Measurements from ENCODE around the gene GATA2. TPM values are rescaled to one million over a fixed set of nuclear protein-coding genes. Genes with fewer than 3 reads are reported as not detected.

Gene GATA2
- total RNA-seq, 1 donor from 2014 or later = 0.10 TPM

- Mint-ChIP-seq H3K27me3 (ENCODE audit: low read depth) (peaks cover 40% of the 10 kb centered on the region), H3K4me3 (ENCODE audit: unreplicated experiment) (no peak overlapping the region), H3K4me1 (ENCODE audit: low read depth) (no peaks in the 10 kb centered on the region), H3K27ac (ENCODE audit: unreplicated experiment) (no peak overlapping the region), H3K36me3 (ENCODE audit: low read depth) (peaks cover 2% of the 10 kb centered on the region), H3K9me3 (ENCODE audit: low read depth) (no peaks in the 10 kb centered on the region)
- DNase-seq (ENCODE audit: low spot score) = no peak
- no peak for TF ChIP-seq CTCF (IDR thresholded peaks at IDR 0.05)
Measured at GRCh38 chr3:128461731-128462130, 31.3 kb downstream of the GATA2 start.

- Mint-ChIP-seq H3K4me3 (ENCODE audit: unreplicated experiment) (no peak overlapping the region), H3K27ac (ENCODE audit: unreplicated experiment) (no peak overlapping the region), H3K36me3 (ENCODE audit: low read depth) (no peaks in the 10 kb centered on the region), H3K4me1 (ENCODE audit: low read depth) (no peaks in the 10 kb centered on the region), H3K27me3 (ENCODE audit: low read depth) (peaks cover 37% of the 10 kb centered on the region), H3K9me3 (ENCODE audit: low read depth) (no peaks in the 10 kb centered on the region)
- peak; percentile 69 for DNase-seq (ENCODE audit: low spot score)
- TF ChIP-seq CTCF (IDR thresholded peaks at IDR 0.05) = no peak
Measured at GRCh38 chr3:128459461-128459820, 33.6 kb downstream of the GATA2 start.

- no peak for DNase-seq (ENCODE audit: low spot score)
- TF ChIP-seq CTCF (IDR thresholded peaks at IDR 0.05) = no peak
- H3K4me1 Mint-ChIP-seq (ENCODE audit: low read depth) = no peaks in the 10 kb centered on the region
- no peak overlapping the region for H3K27ac Mint-ChIP-seq (ENCODE audit: unreplicated experiment)
- no peak overlapping the region for H3K4me3 Mint-ChIP-seq (ENCODE audit: unreplicated experiment)
- H3K27me3 Mint-ChIP-seq (ENCODE audit: low read depth) = peaks cover 38% of the 10 kb centered on the region
- H3K9me3 Mint-ChIP-seq (ENCODE audit: low read depth) = no peaks in the 10 kb centered on the region
- H3K36me3 Mint-ChIP-seq (ENCODE audit: low read depth) = no peaks in the 10 kb centered on the region
Measured at GRCh38 chr3:128458746-128459460, 34.1 kb downstream of the GATA2 start.

GRCh38 chr3:128457937-128458336 is 35.1 kb downstream of the GATA2 start:
- Mint-ChIP-seq H3K27ac (ENCODE audit: unreplicated experiment) (no peak overlapping the region), H3K4me3 (ENCODE audit: unreplicated experiment) (no peak overlapping the region), H3K9me3 (ENCODE audit: low read depth) (no peaks in the 10 kb centered on the region), H3K27me3 (ENCODE audit: low read depth) (peaks cover 41% of the 10 kb centered on the region), H3K4me1 (ENCODE audit: low read depth) (no peaks in the 10 kb centered on the region), H3K36me3 (ENCODE audit: low read depth) (no peaks in the 10 kb centered on the region)
- DNase-seq (ENCODE audit: low spot score) = peak; percentile 78
- TF ChIP-seq CTCF (IDR thresholded peaks at IDR 0.05) = no peak

- no peaks in the 10 kb centered on the region for H3K36me3 Mint-ChIP-seq (ENCODE audit: low read depth)
- no peaks in the 10 kb centered on the region for H3K4me1 Mint-ChIP-seq (ENCODE audit: low read depth)
- peaks cover 45% of the 10 kb centered on the region for H3K27me3 Mint-ChIP-seq (ENCODE audit: low read depth)
- TF ChIP-seq CTCF (IDR thresholded peaks at IDR 0.05) = no peak
- no peak overlapping the region for H3K27ac Mint-ChIP-seq (ENCODE audit: unreplicated experiment)
- no peaks in the 10 kb centered on the region for H3K9me3 Mint-ChIP-seq (ENCODE audit: low read depth)
- DNase-seq (ENCODE audit: low spot score) = peak; percentile 65
- no peak overlapping the region for H3K4me3 Mint-ChIP-seq (ENCODE audit: unreplicated experiment)
Measured at GRCh38 chr3:128456776-128457715, 36.0 kb downstream of the GATA2 start.

Measured in chondrocyte (in vitro differentiated cells).